Measurements from ENCODE around the gene CA14.
A peak's percentile ranks its signal among the peaks of the same experiment; 100 is the strongest.
"Not testable (repeated sequence)": the region's sequence is repeated elsewhere in the genome, so short reads cannot be mapped to it uniquely, and the experiment has no call there.

CA14 gene

DNA sequence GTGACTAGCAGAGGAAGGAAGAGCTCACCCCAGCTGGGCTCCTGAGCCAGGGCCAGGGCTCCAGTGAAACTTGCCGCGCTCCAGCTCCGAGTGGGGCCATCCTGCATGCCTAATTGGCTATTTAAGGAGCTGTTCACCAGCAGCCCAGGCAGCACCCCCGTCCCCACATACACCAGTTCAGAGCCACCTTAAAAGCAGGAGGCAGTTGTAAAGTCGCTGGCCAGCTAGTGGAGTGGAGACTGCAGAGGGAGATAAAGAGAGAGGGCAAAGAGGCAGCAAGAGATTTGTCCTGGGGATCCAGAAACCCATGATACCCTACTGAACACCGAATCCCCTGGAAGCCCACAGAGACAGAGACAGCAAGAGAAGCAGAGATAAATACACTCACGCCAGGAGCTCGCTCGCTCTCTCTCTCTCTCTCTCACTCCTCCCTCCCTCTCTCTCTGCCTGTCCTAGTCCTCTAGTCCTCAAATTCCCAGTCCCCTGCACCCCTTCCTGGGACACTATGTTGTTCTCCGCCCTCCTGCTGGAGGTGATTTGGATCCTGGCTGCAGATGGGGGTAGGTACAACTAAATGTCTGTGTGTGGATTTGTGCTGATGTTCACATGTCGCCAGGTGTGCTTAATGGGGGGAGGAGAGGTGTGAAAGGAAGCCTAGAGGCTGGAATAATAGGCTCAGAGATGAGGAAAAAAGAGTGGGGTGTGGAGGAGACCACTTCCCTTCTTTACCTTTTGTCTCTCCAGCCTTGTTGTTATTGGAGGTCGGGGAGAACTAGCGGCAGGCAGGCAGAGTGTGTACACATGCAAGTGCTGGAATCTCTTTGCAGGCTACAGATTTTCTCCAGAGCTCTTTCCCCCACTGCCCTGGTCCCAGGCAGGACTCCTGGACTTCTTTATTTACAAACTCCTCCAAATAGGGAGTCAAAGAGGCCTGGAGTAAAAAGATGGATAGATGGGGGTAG is at the start of gene CA14:
Gene CA14, plus strand, starts transcription at position 151 of the 962 bp plus-strand sequence. Its CDS starts 355 bp downstream, at position 506.
- DNase-seq, result no peak

DNA sequence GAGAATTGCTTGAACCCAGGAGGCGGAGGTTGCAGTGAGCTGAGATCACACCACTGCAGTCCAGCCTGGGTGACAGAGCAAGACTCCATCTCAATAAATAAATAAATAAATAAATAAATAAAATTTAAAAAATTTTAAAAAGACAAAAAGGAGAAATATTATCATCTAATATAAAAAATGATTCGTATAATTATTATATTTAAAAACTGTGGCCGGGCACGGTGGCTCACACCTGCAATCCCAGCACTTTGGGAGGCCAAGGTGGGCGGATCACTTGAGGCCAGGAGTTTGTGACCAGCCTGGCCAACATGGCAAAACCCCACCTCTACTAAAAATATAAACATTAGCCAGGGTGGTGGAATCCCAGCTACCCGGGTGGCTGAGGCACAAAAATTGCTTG is 49.1 kb upstream of the CA14 start:
- DNase-seq, result not testable (repeated sequence)

DNA sequence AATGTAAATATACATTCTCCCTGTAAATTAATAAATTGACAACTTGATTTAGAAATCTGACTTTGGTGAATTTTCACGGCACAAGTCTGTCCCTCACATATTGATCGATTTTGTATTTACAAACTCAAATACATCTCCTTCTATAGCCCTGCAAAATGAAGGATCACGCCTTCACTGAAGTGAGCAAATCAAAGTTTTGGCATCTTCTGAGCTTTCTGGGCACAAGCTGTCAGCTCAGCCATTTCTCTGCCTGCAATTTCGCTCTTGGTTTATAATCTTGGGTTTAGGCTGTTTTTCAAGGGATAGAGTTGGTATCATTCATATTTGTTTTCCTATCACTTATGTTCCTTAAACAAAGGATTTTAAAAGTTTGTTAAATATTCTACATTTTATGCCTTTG is 47.5 kb upstream of the CA14 start:
- no peak for DNase-seq

DNA sequence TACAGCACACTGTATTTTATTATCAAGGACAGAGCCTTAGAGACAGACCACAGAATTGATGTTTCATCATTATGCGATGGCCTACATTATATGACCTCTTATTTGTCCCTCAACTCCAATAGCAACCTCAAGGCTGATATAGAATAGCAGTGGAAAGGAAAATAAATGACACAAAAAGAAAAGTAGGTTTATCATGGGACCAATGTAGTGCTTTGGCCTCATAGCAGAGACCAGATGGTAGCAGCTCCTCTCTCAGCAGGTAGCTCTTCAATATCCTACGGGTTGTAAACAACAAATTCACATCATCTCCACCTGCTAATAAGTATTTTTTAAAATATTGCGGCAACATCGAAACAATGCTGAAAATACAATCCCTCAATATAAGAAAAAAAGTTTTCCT is 46.9 kb upstream of the CA14 start:
- DNase-seq, result no peak

DNA sequence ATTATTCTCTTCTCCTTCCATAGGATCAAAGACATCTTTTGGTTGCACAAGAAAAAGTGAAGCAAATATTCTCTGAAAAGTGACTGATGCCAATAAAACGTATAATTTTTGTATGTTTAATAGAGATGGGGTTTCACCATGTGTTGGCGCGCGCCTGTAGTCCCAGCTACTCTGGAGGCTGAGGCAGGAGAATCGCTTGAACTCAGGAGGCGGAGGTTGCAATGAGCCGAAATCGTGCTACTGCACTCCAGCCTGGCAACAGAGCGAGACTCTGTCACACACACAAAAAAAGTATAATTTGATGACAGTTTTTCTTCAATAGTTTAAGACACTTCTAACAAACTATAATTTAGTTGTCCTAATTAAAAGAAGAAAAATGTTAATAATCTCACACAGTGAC is 45.5 kb upstream of the CA14 start:
- DNase-seq, result no peak

DNA sequence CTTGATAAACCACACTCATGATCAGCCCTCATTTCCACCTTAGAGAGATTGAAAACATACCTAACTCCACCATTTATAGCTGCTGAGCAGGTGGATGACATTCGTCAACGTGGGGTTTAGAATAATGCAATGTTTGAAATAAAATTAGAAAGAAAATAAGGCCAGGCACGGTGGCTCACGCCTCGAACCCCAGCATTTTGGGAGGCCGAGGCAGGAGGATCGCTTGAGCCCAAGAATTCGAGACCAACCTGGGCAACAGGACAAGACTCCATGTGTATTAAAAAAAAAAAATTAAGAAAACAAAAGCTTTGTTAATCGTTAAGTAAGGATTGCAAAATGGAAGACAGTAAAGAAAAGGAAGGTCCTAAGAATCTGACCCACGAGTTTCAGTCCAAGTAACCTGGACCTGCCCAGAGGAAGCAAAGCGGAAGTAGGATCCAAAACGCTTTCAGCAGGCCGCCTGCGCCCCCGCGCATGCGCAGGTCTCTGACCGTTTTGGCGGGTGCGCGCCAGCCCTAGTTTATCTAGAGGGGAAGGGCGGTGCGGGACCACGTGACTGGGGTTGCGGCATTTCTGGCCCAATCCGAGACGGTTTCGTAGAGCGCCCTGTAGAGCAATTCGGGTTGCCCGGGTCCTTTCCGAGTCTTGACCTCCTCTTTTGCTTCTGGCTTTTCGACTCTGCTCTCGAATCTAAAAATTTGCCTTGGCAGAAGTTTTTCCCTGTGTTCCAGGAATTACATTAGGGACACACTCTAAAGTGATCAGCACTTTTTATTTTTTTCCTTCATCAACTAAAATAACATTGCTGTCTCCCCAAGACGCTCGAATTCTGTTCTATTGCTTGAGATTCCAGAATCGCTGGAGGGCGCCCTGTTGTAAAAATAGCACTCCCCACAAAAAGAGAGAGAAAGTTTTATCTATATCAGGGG is 44.1 kb upstream of the CA14 start:
- peak; percentile 62 for DNase-seq

DNA sequence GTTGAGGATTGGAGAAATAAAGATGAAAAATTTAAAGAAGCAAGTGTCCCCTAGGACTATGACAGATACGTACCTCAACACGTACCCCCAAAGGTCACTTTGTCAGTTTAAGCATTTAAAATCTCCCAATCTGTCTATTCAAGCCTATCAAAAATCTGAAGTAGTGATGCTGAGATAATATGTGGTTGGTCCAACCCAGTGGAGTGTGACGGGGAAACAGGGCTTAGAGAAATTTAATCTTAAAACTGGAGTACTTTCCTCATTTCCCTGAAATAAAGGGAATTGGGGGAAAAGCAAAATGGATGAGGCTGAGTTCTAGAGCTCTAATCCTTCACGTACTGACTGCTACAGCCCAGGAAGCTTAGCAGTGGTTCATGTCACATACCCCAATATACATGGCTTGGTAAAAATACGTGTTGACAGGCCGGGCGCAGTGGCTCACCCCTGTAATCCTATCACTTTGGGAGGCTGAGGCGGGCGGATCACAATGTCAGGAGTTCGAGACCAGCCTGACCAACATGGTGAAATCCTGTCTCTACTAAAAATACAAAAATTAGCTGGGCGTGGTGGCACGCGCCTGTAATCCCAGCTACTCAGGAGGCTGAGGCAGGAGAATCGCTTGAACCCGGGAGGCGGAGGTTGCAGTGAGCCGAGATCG is 43.3 kb upstream of the CA14 start:
- DNase-seq, result not testable (repeated sequence)

DNA sequence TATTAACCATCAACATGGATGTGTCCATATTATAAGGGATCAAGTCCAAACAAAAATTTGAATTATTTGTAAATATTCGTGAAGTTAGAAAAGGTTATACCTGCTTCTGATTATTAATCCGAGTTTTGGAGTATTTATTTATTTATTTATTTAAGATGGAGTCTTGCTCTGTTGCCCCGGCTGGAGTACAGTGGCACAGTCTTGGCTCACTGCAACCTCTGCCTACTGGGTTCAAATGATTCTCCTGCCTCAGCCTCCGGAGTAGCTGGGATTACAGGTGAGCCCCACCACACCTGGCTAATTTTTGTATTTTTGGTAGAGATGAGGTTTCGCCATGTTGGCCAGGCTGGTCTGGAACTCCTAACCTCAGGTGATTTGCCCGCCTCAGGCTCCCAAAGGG is 41.7 kb upstream of the CA14 start:
- not testable (repeated sequence) for DNase-seq

DNA sequence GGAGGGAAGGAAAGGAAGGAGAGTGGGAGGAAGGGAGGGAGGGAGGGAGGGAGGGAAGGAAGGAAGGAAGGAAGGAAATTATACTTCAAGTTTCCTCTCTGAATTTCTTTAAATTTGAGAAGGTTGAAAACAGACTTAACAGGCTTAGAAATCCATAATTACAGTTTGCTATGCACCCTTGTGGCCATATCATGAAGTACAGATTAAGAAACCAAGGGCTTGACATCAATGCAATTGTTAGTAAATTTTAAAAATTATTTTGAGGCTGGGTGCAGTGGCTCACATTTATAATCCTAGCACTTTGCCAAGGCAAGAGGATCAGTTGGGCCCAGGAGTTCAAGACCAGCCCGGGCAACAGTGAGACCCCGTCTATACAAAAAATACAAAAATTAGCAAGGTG is 36.0 kb upstream of the CA14 start:
- DNase-seq, result no peak

DNA sequence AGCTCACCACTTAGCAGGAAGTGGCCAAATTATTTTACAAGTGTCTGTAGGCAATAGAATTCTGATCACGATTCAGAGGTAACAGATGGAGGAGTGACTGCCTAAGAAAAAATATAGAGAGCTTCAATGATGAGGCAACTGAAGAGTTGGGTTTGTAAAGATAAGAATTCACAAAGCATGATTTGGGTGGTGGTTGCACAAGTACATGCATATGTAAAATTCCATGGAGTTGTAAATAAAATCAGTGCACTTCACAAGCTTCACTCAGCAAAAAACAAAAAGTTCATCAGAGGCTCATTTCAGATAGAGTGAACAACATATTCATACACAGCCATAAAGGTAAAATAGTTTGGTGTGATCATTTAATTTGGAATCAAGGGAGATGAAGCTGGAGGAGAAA is 32.6 kb upstream of the CA14 start:
- no peak for DNase-seq

DNA sequence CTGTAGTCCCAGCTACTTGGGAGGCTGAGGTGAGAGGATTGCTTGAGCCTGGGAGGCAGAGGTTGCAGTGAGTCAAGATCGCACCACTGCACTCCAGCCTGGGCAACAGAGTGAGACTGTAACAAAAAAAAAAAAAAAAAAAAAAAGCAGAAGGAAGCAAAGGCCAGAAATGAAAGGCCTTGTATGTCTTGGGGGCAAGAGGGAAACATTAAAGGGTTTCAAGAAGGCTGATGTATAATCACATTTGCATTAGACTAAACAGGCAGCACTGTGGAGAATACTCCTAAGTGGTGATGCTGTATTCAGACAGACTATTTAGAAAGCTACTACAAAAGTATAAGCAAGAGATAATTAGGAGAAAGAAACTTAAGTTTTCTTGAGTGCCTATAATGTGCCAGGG is 32.0 kb upstream of the CA14 start:
- no peak for DNase-seq

DNA sequence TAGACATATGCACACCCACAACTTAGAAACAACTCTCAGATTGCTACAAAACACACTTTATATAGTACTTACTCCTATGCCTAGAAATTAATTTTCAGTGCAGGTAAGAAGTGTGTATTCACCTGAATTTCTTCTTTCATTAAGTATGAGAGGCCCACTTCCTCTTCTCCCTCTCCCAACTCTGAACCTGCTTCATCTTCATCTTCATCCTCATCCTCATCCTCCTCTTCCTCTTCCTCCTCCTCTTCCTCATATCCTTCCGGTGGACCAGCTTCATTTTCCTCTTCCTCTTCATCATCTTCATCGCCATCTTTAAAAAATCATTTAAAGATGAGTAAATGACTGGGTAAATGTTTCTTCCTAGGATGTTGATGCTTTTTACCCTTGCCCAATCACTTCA is 31.1 kb upstream of the CA14 start:
- no peak for DNase-seq

DNA sequence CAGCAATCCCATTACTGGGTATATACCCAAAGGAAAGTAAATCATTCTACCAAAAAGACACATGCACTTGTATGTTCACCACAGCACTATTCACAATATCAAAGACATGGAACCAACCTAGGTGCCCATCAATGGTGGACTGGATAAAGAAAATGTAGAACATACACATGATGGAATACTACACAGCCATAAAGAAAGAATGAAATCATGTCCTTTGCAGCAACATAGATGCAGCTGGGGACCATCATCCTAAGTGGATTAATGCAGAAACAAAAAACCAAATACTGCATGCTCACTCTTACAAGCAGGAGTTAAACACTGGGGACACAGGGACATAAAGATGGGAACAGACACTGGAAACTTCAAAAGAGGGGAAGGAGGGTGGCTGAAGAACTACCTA is 30.3 kb upstream of the CA14 start:
- no peak for DNase-seq

DNA sequence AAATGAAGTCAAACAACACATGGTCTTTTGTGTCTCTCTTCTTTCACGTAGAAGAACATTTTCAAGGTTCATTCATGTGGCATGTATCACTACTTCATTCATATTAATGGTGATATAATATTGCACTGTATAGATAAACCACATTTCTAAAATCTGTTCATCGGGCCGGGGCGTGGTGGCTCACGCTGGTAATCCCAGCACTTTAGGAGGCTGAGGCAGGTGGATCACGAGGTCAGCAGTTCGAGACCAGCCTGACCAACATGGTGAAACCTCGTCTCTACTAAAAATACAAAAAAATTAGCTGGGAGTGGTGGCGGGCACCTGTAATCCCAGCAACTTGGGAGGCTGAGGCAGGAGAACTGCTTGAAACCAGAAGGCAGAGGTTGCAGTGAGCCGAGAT is 29.3 kb upstream of the CA14 start:
- DNase-seq, result not testable (repeated sequence)

DNA sequence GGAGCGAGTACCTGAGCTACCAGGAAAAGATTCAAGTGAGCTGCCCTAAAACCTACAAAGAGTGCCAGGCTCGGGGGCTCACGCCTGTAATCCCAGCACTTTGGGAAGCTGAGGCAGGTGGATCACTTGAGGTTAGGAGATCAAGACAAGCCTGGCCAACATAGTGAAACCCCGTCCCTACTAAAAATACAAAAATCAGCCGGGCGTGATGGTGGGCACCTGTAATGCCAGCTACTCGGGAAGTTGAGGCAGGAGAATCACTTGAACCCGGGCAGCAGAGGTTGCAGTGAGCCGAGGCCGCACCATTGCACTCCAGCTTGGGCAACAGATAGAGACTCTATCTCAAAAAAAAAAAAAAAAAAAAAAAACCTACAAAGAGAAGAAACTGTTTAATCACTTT is 24.7 kb upstream of the CA14 start:
- not testable (repeated sequence) for DNase-seq

DNA sequence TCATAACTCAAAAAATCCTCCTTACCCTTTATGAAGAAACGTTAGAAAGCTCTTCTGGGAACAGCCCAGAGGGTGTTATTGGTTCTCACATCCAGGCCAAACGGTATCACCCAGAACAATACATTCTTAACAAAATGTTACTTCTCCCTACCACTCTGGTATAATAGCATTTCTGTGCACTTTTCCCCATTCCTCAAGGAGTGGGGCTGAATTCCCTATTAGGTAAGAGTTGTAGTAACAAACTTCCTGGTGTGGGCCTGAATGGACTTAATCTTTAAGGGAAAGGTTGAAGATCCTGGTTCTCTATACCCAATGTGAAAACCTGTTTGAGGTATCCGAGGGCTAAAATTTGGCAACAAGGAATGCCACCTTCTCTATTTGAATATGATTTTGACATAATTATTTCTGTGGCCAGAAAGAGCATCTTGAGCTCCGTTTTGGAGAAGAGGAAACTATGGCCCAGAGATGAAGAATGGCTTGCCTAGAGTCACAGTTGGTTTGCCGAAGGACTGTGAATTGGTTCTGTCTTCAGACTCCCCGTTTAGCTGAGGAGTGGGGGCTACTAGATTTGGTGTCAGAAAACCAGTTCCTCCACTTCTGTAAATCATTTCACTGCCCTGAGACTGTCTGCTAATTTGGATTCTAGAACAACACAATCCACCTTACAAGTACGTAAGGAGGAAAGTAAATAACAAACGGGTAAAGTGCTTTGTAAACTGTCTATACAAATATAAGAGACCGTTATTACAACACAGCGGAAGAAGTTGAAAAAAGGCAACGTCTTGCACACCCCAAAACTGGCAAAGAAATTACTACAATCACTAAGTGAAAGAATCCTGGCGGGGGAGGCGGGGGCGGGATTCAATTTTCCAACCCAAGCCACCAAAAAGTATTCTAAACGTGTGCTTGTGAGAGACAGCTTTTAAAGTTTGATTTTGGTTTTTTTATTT is 23.9 kb upstream of the CA14 start:
- no peak for DNase-seq

DNA sequence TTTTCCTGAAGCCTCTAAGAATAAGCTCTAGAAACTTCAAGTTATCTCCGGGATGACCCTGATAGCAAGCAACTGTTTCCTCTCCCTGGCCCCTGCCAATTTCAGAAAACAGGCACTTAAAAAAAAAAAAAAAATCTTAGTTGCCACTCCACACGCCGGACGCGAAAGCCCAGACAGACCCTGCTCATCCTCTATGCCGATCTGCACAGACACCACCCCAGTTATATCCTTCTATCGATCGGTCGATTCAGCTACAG is 23.3 kb upstream of the CA14 start:
- DNase-seq, result no peak

DNA sequence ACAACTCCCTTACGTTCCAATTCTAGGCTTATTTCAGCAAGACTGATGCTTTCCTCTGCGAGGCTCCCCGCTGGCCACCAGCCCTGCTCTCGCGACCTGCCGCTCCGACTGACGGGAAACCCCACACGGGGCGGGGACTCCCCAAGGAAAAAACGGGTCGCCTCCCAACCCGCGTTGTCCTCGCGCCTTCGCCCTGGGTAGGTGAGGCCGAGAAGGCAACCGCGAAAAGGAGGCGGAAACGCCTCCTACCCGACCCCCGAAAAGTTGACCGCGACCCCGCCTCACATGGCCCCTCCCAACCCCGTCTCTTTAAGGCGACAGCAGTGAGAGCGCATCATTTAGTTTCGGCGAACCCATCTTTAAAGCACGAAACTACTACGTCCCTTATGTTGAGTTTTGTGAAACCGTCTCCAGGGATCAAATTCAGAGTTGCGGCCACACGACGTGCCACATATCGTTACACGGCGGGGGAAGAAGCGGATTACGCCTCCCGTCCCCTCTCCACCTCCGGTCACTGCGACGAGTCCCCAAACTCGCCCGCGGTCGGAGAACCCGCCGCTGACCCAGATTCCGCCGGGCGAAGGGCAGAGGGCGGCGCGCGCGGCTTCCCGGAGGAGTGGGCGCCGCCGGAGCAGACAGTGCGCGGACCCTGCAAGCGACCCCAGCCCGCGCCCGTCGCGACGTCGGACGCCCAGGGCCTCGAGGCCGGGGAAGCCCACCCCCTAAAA is 22.8 kb upstream of the CA14 start:
- no peak for DNase-seq

DNA sequence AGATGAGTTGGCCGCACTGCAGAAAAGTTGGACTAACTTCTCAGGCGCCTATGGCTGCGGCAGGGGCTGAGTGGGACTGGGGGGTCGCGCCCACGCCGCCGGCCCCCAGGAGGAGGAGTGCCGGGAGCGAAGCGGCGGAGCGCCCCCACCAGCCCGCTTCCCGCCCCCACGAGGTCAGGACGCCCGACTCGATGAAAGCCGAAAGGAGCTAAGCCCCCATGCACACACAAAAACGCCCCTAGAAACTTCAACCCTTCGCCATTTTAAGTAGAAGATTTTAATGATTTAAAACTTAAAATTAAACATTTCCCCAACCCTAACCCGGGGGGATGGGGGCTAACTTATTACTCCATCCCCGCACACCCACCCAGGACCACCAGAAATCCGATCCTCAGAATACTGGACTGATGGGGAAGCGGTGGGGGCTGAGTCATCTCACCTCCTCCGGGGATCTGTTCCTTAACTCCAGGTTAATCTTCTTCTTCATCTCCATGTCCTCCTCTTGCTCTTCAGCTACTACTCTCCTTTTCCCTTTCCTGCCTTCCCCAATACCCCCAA is 22.2 kb upstream of the CA14 start:
- no peak for DNase-seq

DNA sequence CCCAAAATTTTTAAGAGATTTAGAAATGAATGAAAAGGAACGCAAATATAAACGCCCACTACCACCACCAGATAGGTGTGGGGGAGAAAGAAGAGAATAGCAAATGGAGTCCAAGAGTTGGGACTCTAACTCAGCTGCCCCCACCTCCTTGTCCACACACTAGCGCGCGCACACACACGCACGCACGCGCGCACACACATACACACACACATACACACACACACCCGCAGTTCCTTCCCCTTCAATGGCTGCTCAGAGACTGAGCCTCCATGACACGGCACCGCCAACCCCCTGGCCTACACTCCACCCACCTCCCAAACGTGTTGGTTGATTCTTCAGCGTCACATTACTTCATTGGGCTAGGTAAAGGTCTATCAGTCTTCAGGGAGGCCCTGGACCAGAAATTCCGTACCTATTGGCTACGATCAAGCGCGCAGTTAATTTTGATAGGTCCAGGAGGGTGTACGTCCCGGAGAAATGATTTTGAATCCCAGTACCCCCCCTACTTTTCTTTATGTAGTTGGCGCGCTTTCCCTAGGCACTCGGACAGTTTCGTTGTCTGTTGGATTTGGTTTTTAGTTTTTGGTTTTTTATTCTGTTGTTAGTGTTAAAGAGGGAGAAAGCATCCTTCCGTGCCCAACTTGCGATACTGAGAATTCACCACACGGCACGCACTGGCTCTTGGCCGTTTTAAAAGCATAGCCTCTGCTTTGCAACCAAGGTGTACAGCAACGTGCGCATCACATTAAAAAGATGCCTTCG is 21.5 kb upstream of the CA14 start, which contains the start of gene ANP32E:
Gene ANP32E, minus strand, starts transcription at position 261 of the 762 bp plus-strand sequence. CDS start 326 bp downstream, outside the sequence.
- DNase-seq, result peak; percentile 99

Measured in NCI-H1436 treated with DMSO at 0.1 percent for 48 hours (cell line).